ENCODE measurements around the gene TCAIM.
"Not testable (repeated sequence)": the region's sequence is repeated elsewhere in the genome, so short reads cannot be mapped to it uniquely, and the experiment has no call there.

Gene TCAIM

GRCh38 chr3:44416031-44417030 lies 77.8 kb downstream of the TCAIM start:
- DNase-seq: no peak

DNA sequence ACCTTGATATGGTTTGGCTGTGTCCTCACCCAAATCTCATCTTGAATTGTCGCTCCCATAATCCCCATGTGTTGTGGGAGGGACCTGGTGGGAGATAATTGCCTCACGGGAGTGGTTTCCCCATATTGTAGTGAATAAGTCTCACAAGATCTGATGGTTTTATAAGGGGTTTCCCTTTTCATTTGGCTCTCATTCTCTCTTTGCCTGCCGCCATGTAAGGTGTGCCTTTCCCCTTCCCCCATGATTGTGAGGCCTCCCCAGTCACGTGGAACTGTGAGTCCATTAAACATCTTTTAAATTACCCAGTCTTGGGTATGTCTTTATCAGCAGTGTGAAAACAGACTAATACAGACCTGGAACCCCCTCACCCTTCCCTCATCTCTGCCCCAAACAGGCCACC lies 79.6 kb downstream of the TCAIM start:
- not testable (repeated sequence) for DNase-seq

DNA sequence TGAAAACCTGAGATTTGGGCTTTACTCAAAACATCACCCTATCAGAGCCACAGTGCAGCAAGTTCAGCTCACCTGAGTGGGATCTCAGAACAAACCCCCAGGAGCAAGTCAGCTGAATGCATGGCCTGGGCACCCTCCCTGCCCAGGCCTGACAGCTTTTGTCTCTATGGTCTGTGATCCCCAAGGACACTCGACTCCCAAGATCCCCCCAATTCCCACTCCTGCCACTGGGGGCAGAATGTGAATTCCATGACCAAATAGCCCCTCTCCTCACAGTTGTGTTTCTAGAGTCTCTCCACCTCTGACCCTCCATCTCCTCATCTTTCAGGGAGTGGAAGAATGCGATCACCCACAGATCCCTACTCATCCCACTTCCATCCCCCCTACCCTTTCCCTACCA lies 80.0 kb downstream of the TCAIM start:
- DNase-seq: no peak

- no peak for DNase-seq
These were observed 80.8 kb downstream of the TCAIM start for GRCh38 chr3:44419116-44419922.

DNA sequence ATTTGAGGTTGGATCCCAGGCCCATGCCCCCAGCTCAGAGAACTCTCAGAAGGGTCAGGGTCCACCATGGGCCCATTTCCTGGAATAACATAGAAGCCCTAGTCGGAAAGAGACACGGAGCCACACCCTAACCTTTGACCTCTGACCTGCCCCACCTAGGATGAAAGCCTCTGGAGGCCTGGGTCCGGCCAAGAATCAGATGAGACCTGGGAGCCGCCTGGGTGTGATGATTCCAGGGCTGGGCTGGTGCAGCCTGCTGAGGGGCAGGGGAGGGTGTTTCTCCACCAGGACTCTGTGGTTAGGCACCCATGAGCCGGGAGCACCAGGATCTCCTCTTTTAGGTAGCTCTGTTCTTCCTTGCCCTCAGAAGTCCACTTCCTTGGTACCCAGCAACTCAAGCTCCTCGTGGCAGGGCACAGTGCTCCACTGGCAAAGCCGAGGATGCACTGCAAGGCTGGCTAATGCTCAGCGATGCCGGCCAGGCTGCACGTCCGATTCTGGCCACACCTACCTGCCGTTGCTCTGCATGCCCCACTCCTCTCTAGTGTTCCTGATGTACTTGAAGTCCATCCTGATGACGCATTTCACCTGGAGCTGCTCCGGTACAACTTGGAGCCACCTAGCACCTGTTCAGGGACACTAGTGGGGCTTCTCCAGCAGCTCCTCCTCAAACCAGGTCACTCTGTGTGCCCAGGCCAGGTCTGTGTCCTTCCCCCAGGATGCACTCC lies 81.5 kb downstream of the TCAIM start:
- peak; percentile 81 for DNase-seq

GRCh38 chr3:44420676-44421075 lies 82.1 kb downstream of the TCAIM start:
- DNase-seq: no peak

GRCh38 chr3:44421280-44421679 lies 82.7 kb downstream of the TCAIM start:
- no peak for DNase-seq

DNA sequence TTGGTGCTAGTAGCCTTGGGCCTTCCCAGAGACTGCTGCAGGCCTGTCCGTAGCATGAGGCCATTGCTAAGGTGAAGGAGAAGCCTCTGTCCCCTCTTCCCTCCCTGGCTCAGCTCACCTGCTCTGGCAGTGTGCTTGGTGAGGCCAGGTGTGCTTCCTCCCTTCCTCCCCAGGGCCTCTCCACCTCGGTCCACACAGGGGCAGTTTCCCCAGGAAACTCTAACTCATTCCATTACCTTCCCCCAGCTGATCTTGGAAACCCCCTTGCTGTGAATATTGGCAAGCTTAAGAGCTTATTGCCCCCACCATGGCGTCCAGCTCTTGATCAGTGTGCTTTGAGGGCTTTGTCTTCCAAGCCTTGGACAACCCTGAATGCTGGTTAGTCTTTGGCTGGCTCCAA lies 86.2 kb downstream of the TCAIM start:
- DNase-seq: no peak

DNA sequence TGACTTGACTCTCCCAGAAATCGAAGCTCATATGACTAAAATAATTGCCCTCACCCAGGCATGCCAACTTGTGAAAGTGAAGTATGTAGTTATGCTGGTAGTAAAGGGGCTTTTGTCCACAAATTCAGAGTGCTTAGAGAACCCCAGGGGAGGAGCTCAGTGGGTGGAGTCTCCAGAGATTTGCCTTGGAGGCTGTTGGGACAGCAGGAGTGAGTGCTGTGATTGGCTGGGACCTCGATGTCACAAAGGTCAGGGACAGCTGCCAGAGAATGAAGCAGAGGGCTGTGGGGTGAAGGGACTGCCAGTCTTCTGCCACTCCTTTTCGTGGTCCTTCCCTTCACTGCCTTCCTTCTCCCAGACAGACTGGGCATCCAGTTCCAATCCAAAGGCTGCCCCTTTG lies 89.1 kb downstream of the TCAIM start:
- no peak for DNase-seq

- DNase-seq: no peak
These were observed 90.3 kb downstream of the TCAIM start for GRCh38 chr3:44428910-44429309.

DNA sequence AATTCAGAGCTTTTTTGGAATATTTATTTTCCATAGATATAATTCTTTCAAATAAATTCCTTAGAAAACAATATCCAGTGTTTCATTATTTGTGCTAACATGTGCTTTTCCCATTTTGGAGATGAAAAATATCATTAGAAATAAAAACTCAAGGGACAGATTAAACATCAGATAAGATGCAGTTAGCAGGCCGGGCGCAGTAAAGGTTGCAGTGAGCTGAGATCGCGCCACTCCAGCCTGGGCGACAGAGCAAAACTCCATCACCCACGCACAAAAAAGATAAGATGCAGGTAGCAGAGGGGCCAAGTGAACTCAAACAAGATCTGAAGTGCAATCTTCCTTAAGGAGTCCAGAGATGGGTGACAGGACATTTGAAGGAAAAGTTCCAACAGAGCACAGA lies 90.9 kb downstream of the TCAIM start:
- DNase-seq: no peak

DNA sequence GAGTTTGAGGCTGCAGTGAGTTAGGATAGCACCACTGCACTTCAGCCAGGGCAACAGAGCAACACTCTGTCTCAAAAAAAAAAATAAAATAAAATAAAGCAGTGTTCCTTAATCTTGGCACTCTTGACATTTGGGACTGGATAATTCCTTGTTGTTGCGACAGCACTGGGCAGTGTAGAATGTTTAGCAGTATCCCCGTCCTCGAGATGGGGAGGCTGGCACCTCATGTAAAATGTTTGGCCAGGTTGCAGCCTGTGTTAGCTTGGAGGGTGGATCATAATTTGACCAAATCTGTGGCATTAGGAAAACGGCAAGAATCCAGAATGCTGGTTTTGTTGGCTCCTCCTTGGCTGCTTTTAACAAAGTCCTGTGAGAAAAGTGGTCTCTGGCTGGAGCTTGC lies 91.9 kb downstream of the TCAIM start:
- no peak for DNase-seq

- DNase-seq: peak; percentile 0
These were observed 96.4 kb downstream of the TCAIM start for GRCh38 chr3:44434834-44435510.

- DNase-seq: no peak
These were observed 97.6 kb downstream of the TCAIM start for GRCh38 chr3:44436181-44436580.

GRCh38 chr3:44437800-44438199 lies 99.2 kb downstream of the TCAIM start:
- no peak for DNase-seq

GRCh38 chr3:44439499-44440295 lies 101.1 kb downstream of the TCAIM start:
- no peak for DNase-seq

- no peak for DNase-seq
These were observed 104.2 kb downstream of the TCAIM start for GRCh38 chr3:44442596-44443309.

DNA sequence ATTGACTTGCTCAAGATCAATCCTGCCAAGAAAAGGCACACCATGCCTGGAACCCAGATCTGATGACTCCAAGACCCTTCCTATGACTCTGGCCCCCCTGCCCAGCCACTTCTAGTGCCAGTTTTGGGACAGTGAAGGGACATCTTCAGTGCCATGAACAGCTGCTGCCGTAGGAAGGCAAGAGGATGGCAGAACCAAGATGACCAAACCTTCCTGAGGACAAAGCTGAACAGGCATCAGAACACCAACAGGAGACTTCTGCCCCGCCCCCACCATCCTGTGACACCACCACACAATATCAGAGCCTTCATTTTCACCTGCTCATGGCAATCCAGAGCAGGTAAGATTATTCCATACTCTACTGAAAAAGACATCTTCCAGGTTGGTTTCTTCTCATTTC lies 105.9 kb downstream of the TCAIM start:
- no peak for DNase-seq

DNA sequence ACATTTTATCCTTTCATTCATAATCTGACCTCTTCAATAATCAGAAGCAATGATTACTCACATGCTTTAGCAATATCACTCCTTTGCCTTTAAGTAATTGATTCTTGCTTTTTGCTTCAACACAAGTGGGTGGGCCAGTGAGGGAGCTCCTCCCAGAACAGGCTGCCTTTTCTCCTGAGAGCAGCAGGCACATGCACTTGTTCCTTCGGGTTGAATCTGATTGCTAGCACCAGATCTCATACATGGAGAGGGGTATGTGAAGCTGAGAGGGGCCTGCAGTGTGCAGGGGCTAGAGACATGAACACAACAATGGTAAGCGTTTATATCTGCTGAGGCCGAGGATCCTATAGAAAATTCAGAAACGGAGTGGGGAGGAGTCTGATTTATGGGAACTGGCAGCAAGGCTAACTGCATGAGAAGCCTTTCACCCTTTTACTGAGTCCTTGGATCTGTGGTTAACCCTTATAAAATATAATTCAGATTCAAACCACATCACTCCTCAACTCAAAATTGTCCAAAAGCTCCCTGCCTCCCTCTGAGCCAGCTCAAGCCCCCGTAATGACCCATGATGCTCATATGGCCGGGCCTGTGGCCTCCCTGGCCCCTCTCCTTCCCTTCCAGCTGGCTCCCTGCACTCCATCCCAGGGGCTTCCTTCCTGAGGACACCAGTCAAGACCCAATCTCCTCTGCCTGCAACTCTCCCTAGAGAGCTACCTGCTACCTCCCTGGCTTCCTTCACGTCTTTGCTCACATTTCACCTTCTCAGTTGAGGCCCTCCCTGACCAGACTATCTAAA lies 106.5 kb downstream of the TCAIM start:
- DNase-seq: no peak

DNA sequence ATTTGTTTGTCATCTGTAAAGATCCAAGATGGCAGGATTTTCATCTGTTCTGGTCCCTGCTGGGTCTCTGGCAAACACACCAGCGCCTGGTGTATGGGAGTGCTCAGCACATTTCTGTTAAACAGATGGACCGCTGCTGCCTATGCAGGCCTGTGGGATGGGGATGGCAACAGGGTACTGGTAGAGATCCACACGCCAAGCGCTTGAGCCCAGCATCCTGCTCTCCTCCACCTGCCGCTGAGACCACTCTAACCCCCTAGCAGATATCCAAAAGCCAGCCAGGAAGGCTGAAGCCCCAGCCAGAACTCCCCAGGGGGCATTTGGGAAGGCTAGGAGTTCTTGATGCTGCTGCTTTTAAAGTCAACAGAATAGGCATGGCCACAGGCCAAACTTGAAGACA lies 107.2 kb downstream of the TCAIM start:
- DNase-seq: no peak

Data from DMS53 (cell line).